Epithelial cell of proximal tubule (primary cell): ENCODE data around the gene VGLL4. TPM values are rescaled to one million over a fixed set of nuclear protein-coding genes. Genes with fewer than 3 reads are reported as not detected.

Source experiments
- DNase-seq: peaks from one replicate; pipeline ENCODE4 v3.0.0-alpha.2; 2011; ENCODE audit warnings: low read depth
- H3K4me3 ChIP-seq: 2 replicates; pipeline ENCODE4 v1.5.1; 2011; ENCODE audit warnings: low read depth, mild to moderate bottlenecking, low read length
- total RNA-seq: library from RNA; depleted of rRNA; stranded (reverse); fragments of >200 nt; gene quantifications from 2 replicates; pipeline ENCODE4 v1.2.3, GENCODE V29; 2015
- TF ChIP-seq, protein P1 (sequence below): conservative IDR thresholded peaks from 2 replicates; pipeline ENCODE4 v1.5.1; 2012; ENCODE audit warnings: low read depth, mild to moderate bottlenecking, low read length

Gene VGLL4
- total RNA-seq, 1 donor from 2014 or later, result 52.4 TPM

DNA sequence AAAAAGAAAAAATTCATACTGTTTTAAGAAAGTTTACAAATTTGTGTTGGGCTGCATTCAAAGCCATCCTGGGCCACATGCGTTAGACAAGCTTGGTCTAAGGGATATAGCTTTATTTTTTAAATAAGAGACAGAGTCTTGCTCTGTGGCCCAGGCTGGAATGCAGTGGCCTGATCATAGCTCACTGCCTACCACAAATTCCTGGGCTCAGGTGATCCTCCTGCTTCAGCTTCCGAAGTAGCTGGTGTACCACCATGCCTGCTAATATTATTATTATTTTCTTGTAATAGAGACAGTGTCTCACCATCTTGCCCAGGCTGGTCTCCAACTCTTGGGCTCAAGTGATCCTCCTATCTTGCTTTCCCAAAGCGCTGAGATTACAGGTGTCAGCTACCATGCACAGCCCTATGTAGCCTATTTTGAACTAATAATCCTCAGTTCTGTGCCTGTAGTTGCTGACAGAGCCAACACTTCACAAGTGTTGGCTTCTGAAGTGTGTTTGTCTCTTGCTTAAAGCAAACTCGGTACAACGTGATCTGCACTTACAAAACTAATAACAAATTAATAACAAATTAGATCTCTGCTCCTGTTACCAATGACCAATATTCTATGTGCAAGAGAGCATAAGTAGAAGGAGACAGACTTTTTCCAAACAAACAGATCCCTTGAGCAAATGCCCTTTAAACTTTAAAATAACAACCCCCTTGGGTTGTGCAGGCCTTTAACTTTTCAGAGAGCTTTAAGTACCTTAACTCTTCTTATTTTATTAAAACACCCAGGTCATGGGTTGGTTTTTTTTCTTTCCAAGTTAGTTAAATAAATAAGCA lies 135.2 kb downstream of the VGLL4 start:
- TF ChIP-seq, protein P1, sequence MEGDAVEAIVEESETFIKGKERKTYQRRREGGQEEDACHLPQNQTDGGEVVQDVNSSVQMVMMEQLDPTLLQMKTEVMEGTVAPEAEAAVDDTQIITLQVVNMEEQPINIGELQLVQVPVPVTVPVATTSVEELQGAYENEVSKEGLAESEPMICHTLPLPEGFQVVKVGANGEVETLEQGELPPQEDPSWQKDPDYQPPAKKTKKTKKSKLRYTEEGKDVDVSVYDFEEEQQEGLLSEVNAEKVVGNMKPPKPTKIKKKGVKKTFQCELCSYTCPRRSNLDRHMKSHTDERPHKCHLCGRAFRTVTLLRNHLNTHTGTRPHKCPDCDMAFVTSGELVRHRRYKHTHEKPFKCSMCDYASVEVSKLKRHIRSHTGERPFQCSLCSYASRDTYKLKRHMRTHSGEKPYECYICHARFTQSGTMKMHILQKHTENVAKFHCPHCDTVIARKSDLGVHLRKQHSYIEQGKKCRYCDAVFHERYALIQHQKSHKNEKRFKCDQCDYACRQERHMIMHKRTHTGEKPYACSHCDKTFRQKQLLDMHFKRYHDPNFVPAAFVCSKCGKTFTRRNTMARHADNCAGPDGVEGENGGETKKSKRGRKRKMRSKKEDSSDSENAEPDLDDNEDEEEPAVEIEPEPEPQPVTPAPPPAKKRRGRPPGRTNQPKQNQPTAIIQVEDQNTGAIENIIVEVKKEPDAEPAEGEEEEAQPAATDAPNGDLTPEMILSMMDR, result no peak
- no peak overlapping the region for H3K4me3 ChIP-seq
- no peak for DNase-seq

DNA sequence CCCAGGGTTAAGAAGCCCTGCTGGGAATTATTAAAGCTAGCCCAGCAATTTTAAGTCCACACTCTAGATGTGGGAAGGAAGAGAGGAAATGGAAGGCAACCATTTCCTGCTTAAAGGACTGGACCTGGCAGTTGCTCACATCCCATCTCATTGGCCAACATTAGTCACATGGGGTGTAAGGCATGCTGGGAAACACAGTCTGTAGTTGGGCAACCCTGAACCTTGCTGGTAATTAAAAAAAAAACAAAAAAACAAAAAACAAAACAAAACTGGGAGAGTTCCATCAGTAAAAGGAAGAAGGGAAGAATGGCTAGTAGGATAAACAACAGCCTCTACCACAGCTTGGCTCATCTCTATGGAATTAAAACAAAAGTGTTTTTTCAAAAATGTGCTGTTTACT lies 136.0 kb downstream of the VGLL4 start:
- H3K4me3 ChIP-seq, result no peak overlapping the region
- no peak for DNase-seq
- TF ChIP-seq, protein P1, result no peak

Other genes starting within 250 kb of the VGLL4 start
- gene TAMM41, start 203.0 kb upstream of the VGLL4 start, total RNA-seq, result 12.9 and 13.5 TPM in 2 replicates